Left renal pelvis (tissue), 4 donors: ENCODE results near the gene ELL2. TPM values are rescaled to one million over a fixed set of nuclear protein-coding genes. Genes with fewer than 3 reads are reported as not detected.

ENCODE experiments used
- DNase-seq, 4 donors: peaks; one replicate each; pipeline ENCODE4 v3.0.0-alpha.2; 2013; ENCODE audit warnings: low read depth in 4 of 4, low spot score in 3 of 4
- polyA plus RNA-seq, 4 donors: library from polyadenylated mRNA; unstranded; fragments of 120-200 nt; gene quantifications; one replicate each; pipeline ENCODE4 v1.2.1, GENCODE V29; 2013; ENCODE audit not compliant: insufficient read length in 4 of 4

The ELL2 gene
- polyA plus RNA-seq, 4 donors: 4.1 to 14.4 (median 10.9) TPM

DNA sequence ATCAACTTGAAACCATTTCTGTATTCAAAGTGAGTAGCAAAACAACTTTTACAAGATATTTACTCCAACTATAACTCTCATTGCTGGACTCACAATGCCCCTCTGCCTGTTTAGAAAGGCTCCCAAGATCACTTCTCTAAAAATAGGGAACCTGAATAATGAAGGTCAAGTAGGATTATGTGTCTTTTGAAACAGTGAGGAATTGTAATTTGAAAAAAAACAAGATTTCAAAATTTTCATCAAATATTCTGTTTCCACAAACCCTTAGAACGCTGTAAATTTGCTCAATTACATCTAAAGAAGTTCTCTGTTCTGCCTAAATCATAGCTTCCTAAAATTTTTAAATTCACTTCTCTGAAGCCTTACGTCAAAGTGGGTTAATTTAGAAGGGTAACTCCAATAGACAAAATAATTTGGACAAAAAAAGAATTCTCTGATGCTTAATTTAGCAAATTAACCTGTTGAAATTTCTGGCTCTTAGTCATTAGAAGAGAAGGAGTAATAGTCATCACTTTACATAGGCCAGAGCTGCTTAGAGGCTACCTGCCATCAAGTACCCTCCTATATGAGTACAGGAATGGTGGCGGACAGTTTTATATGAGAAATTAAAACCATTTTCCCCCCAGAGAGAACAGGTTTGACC, 4.0 kb downstream of the ELL2 start:
- no peak for DNase-seq

DNA sequence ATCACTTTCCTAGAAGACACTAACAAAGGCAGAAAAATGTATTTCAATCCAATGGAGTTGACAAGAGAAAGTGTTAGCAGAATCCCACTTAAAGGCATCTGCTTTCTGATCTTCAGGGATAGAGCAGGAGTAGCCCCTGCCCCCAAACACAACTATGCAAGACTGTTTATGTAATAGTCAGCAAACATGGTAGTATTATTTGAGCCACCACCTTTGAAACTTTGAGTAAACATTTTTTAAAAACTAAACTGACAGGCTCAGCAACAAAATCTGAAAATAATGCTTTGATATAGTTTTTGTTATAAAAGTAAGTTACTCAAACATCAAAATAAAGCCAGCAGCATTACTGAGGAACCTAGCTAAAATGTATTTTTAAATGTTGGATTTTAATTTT, 4.8 kb downstream of the ELL2 start:
- DNase-seq: no peak

DNA sequence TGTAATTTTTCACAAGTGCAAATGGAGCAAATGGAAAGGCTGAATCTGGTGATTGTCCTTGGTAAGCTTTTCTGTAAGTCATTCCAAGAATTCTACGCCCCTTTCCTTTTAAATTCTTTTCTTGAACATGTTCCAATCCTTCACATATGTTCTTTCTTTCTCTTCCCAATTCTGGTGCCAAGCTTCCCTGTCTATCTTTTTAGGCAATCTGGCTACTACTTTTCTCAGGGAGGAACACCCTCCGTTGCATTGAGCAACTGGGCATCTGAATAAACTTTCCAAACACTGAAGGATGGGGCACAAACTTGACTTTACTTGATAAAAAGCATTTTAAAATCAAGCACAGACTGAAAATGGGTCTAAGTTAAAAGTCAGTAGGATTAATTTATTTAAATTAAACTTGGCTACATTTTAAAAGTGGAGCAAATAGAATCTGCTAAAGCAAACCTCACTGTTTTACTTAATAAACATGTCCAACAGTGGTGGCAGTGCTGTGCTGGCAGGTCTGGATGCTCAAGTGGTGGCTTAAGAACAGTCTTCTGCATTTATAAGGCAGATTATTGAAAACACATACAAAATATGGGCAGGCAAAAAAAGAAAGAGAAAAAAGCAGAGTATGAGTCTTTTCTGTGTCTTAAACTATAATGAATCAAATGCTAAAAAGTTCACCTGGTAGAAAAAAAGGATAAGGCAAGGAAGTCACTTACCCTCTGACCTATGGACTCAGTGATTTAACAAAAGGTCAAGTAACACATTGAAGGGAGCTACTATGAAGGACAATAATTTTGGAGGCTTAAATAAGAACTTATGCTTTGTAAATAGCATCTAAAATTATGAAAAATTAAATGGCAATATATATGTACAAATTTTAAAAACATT, 5.4 kb downstream of the ELL2 start:
- DNase-seq: no peak

DNA sequence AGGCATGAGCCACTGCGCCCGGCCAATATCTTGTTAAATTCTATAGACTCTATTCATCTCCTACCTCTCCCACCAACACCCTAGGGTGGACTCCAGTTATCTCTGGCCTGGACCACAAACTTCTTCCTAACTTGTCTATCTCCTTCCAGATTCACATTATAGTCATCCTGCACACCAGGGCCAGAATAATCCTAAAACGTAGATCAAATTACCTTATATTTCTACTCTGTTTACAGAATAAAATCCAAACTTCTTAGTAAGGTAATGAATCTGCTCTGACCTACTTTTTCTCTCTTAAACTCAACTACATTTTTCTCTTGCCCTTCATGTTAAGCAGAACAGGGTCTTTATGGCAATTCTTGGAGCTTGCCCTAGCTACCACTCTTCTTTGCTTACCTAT, 6.9 kb downstream of the ELL2 start:
- DNase-seq: no peak

DNA sequence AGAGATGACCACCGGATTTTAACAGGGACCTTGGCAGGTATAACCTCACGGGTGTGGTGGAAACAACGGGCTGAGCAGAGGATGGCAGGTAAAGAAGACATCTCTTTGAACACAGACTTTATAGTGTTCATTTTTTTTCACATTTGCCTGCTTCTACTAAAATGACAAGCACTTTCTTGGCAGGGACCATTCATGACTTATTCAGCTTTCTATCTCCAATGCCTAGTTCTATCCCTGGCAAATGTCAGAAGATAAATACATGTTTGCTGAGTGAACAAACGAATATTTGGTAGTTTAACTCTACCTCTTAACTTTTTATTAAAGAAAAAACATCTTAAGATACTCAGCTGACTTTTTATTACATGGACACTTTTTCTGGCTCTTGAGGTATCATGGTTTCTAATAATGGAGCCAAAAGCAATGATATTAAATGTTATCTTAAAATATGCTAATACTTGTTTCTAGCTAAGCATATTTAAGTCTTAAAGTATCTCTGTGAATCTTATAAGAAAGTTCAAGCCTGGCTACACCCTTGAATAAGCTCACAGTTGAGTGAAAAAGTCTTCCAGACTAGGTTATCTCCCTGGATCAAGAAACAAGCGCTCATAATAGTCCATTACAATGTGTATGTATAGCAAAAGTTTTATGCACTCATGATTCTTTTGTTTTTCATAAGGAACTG, 8.5 kb downstream of the ELL2 start:
- no peak for DNase-seq

DNA sequence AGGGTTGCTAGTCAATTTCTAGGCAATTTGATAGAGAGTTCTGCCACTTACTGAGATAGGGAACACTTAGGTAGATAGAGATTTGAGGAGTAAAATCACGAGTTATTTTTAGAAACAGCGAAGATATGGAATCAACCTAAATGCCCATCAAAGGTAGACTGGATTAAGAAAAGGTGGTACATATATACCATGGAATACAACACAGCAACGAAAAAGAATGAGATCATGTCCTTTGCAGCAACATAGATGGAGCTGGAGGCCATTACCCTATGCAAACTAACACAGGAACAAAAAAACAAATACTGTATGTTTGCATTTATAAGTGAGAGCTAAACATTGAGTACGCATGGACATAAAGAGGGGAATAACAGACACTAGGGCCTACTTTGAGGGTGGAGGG, 9.7 kb downstream of the ELL2 start:
- DNase-seq: no peak

DNA sequence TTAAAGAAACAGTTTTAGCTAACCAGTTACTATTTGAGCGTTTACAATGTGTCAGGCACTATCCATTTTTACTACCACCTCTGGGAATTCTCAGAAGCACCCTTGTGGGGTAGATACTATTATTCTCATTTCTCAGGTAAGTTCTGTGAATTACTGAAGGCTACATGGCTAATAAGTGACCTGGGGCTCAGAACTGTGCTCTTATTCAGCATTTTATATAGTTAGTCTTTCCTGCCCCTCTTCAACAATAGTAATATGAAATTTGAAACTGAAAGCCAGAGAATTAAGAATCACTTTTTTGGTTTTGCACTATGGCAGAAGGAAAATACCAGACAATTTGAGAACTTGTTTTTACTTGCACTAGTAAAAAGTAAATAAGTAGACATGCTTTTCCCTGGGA, 11.8 kb downstream of the ELL2 start:
- DNase-seq: no peak

DNA sequence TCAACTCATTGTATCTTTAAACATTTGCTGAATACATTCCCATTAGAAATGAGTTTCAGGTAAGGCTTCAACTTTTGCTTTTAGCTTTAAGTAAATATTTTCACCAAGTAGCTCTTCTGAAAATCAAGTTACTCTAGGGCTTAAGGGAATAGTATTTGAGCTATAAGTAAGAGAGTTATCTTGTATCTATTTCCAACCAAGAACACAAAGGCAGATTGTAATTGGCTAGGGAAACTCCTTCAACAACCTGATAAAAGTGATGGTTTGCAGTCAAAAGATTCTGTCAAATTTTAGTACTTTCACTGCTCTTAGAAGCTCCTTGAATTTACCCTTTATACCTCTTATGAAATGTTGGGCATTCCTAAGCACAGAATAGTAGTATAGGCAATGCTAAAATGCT, 13.0 kb downstream of the ELL2 start:
- no peak for DNase-seq

DNA sequence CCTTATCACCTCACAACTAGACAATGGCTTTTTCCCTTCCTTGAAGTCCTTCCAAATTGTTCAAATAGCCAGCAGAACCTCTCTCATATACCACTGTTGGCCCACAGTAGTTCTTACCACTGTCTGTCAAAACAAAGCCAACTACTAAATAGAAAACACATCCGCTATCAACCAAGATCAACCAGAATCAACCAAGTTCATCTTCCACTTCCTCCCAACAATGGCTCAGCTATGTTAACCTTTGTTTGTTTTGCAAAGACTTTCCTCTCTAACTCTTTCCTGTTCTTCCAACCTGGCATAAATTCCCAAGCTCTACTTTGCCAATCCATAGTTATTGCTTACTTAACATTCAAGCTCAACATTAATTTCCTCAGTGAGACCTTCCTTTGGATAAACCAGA, 15.2 kb downstream of the ELL2 start:
- DNase-seq: no peak

DNA sequence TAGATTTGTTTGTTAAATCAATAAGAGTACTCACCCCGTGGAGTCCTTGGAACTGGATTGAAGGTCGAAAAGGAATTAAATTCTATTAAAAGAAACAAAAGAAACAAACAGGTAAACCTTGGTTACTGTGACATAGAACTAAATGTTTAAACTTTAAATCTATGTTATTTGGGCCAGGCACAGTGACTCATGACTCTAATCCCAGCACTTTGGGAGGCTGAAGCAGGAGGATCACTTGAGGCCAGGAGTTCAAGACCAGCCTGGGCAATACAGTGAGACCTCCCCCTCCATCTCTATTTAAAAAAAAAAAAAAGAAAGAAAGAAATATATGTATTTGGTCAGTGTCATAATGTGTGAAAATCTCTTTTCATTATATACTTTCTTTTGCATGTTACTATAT, 18.7 kb downstream of the ELL2 start:
- no peak for DNase-seq

DNA sequence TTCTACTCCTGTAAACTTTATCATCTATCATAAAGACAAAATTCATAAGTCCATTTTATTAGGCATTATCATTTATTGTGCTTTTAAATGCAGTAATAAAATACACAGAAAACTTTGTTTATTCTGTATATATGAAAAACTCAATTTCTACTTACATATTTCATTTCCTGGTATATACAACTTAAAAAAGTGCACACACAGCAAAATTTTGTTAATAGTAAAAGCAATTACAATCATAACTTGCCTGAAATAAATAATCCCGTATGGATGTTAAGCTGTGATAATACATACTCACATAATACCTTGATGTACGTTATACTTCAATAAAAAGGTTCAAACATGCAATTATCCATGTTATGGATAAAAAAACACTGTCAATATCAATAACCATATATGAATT, 19.2 kb downstream of the ELL2 start:
- no peak for DNase-seq

DNA sequence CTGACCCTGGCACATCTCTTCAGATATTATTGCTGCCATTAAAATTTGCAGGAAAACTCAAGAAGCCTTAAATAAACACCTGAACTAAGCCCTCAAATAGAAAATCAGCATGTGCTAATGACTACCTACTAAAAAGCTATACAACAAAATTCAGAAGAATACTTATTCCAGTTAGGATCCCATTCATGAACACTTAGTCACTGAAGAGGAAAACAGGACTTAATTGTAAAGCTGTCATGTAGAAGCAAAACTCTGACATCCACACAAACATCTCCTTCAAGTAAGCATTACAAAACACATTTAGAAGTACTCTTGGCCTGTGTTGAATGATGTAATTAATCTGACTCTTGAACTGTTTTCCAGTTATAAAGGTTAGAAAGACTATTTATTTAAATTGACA, 19.9 kb downstream of the ELL2 start:
- DNase-seq: no peak

DNA sequence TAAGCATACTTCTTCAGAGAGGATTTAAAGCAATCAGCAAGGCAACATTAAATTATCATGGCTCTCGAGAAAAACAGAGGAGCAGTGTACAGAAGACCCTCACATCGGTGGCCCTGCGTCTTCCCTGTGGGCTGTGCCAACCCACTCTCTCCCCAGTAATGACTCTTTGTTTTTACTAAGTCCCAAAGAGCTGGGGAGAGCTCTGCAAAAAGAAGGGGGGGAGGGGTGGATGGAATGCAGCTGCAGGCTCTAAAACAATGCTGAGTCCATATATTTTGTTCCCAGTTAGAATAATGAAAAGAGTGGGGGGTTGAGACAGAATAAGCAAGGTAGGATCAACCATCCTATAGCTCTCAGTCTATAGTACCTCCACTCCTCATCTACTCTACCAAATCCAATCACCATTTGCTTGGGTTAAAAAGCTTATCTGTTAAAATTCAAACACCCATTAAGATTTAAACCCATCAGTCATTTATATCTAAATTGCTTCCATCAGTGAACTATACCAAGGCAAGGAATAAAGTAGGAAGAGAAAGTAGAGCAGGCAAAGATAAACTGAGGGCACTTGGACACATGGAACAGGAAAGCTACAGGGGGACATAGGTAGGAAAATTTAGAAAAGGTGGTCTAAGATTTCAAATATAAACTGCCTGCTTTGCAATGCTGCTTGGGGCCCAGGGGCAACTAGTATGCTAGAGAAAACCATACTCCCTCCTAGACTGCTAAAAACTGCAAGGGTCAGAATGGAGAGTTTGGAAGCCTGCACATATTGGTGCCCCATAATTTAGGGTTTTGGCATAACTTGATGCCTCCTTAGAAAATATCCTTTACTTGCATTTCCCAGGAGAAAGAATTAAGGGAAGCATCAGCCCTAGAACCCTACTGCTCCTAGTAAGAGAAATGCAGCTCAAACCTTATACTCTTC, 20.6 kb downstream of the ELL2 start:
- no peak for DNase-seq

DNA sequence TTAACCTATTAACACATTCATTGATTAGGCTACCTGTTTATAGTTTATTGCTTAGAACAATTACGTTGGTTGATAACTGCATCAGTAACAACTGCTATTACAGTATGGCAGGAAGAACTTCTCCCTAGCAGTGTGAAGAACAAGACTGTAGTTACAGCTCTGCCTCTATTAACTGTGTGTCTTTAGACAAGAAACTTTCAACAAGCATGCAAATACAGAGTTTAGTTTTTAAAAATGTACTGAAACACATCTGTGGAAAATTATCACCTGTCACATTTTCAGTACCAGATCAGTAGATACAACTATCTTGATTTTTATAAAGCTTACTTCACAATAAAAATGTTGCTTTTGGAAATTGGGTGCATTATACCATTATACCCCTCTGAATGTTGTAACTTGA, 22.2 kb downstream of the ELL2 start:
- DNase-seq: no peak

DNA sequence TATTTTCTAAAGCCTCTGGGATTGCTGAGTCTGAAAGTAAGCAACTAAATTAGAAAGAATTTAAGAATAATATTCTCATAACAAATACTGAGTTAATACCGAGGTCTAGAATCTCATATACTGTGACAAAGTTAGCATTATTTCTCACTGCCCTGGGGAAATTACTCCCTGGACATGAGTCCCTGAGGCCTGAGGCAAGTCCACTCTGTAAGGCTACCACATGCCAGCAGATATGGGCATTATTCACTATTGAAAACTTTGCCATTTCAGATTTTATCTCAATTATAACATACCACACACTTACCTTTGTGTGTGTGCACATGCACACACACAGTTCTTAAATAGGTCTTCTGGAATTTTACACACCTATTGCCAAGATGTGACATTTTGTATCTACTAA, 22.9 kb downstream of the ELL2 start:
- DNase-seq: no peak

DNA sequence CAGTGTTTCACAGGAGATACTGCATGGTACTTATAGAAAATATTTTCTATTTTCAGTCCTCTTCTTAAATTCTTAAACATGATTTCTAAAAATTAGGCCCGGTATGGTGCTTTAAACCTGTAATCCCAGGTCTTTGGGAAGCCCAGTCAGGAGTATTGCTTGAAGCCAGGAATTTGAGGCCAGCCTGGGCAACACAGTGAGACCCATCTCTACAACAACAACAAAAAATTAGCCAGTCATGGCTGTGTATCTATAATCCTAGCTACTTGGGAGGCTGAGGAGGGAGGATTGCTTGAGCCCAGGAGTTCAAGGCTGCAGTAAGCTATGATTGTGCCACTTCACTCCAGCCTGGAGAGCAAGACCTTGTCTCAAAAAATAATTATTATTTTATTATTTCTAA, 23.3 kb downstream of the ELL2 start:
- DNase-seq: no peak

DNA sequence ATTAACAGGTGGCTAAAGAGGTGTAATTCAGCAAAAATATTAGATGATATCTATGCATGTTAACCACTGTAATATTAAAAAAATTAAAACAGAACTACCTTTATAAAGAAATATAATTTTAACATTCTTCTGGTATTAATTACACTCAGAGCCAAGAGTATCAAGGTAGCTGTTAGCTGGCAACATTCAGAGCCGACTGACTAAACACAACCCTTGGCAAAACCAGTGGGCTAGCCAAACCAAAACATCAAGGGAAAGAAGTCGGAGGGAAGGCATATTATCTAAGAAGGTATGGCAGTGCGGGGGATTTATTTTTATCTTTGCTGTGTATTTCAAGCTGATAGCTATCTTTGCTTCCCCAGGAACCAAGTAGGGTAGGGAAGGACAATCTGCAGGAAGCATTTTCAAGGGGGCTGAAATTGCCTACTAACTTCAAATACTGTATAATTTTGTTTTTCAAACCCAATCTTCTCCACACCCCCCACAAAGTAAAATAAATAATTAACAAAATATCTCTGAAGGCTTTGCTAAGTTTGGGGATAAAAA, 24.0 kb downstream of the ELL2 start:
- no peak for DNase-seq

DNA sequence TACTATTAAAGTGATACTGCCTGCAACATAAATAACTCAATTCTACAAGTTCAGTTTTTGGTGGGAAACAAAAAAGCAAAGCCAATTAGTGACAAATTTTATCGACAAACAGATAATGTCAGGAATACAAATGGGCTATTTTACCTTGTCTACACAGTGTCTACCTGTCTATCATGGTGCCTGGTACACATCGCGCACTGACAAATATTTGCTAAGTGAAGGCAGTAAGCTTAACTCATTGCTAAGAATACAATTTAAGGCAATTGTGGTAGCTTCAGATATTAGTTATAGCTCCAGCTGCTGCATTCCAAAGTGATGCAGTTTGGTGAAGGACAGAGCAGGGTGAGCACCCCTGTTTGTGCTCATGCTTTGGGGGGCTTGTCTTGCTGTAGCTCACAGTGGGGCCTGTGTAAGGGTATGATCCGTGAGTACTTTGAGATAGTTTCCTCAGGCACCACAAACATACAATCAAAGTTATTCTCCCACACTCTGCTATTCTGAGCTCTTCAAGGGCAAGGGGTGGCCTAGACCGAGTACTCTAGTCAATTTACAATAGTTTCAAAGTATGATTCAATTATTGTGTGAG, 24.7 kb downstream of the ELL2 start:
- DNase-seq: no peak

DNA sequence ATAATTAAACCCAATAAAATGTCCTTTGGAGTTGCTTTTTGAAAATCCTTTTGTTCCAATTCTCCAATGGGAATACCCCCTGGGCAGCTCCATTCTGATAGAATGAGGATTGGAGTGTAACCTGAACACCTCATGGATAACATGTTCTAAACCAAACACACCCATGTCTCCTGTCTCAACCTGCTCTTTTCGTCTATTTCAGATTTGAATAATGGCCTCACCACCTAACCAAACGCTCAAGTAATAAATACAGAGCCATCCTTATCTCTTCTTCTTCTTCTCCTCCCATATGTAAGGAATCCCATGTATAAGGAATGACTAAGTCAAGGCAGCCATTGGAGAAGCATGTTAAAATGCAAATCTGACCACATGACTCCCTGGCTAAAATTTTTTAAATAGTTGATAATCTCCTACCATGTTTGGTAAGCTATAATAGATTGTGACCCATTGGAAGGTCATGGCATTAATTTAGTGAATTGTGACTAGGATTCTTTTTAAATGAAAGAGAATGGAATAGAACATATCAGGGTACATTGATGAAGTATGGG, 26.0 kb downstream of the ELL2 start:
- no peak for DNase-seq
